HCT116 (cell line): ENCODE results near the gene SLC7A7. TPM values are rescaled to one million over a fixed set of nuclear protein-coding genes. Genes with fewer than 3 reads are reported as not detected.

Experiments used
- ATAC-seq: fragments of 200-7000 bp; cut with Tn5 transposase; 2 replicates; pipeline ENCODE4 v1.9.1; 2020; ENCODE audit warnings: mild to moderate bottlenecking, moderate library complexity
- BruUV-seq: library from RNA; stranded (reverse); fragments of 400-500 nt; replicated peaks from 2 replicates; lab custom pipeline; 2021; lab: Mats Ljungman, UMichigan
- CTCF ChIA-PET: fragments of 300-600 bp; sonication (Branson Sonifier 250); formaldehyde crosslinking; loops from one replicate; lab custom pipeline; 2021; ENCODE audit warnings: antibody characterized with exemption; lab: Charles Lee
- POLR2A ChIA-PET: fragments of 300-600, 350-600 bp; sonication (Branson Sonifier 250); formaldehyde crosslinking; loops from one replicate; lab custom pipeline; 2021; ENCODE audit warnings: antibody characterized with exemption; lab: Charles Lee
- RAD21 ChIA-PET, 2 experiments: fragments of 300-600 bp; sonication (Branson Sonifier 250); formaldehyde crosslinking; loops; one replicate each; lab custom pipeline; 2023; ENCODE audit warnings: low total read pairs in 2 of 2; ENCODE audit not compliant: uncharacterized antibody in 2 of 2, unreplicated experiment in 2 of 2, low non-redundant PET in 1 of 2; lab: Charles Lee
- DNase-seq: peaks from one replicate; pipeline ENCODE4 v3.0.0-alpha.2; 2010; ENCODE audit warnings: low read depth, low spot score
- H2AFZ ChIP-seq: fragments of 200-600 bp; shearing (Covaris generic), sonication (generic); 2 replicates; pipeline ENCODE4 v1.6.1; 2017; ENCODE audit warnings: low read depth, mixed run types, mixed read lengths, antibody characterized with exemption, low read length; ENCODE audit not compliant: poor library complexity, severe bottlenecking
- H3K27ac ChIP-seq: 2 replicates; pipeline ENCODE4 v1.5.1; 2012; ENCODE audit warnings: low read depth, low read length
- H3K27me3 ChIP-seq: fragments of 200-600 bp; sonication (generic); 2 replicates; pipeline ENCODE4 v1.6.1; 2016; ENCODE audit warnings: mixed run types, low read length, mixed read lengths; ENCODE audit not compliant: insufficient read depth
- H3K36me3 ChIP-seq, 2 experiments: fragments of 200-500 bp in 1 of 2; fragments of 200-600 bp in 1 of 2; sonication (Bioruptor generic) in 1 of 2; sonication (generic) in 1 of 2; 2 replicates each; pipeline versions ENCODE4 v1.5.1 to v1.6.1; 2014 to 2016; ENCODE audit warnings: low read length in 2 of 2, inconsistent platforms in 1 of 2, mixed read lengths in 1 of 2, mixed run types in 1 of 2; ENCODE audit not compliant: insufficient read depth in 2 of 2, control insufficient read depth in 1 of 2
- H3K4me1 ChIP-seq, 2 experiments: fragments of 200-600 bp in 1 of 2; sonication (generic) in 1 of 2; 2 replicates each; pipeline versions ENCODE4 v1.5.1 to v1.6.1; 2012 to 2017; ENCODE audit warnings: low read length in 2 of 2, inconsistent platforms in 1 of 2, mild to moderate bottlenecking in 1 of 2, mixed read lengths in 1 of 2, mixed run types in 1 of 2, moderate library complexity in 1 of 2; ENCODE audit not compliant: insufficient read depth in 2 of 2, control insufficient read depth in 1 of 2
- H3K4me2 ChIP-seq: fragments of 200-600 bp; sonication (generic); 2 replicates; pipeline ENCODE4 v1.6.1; 2017; ENCODE audit warnings: mixed run types, low read length, mixed read lengths
- H3K4me3 ChIP-seq, 2 experiments: fragments of 200-600 bp in 1 of 2; sonication (generic) in 1 of 2; replicated peaks in 1 of 2; 2 replicates each; pipeline ENCODE4 v1.5.1; 2011 to 2016; ENCODE audit warnings: low read length in 2 of 2, control low read depth in 1 of 2, low read depth in 1 of 2, mild to moderate bottlenecking in 1 of 2, mixed read lengths in 1 of 2, mixed run types in 1 of 2
- H3K79me2 ChIP-seq: fragments of 200-600 bp; sonication (generic); 2 replicates; pipeline ENCODE4 v1.6.1; 2017; ENCODE audit warnings: mild to moderate bottlenecking, mixed run types, low read length, moderate library complexity, mixed read lengths; ENCODE audit not compliant: insufficient read depth
- H3K9ac ChIP-seq: fragments of 200-600 bp; sonication (generic); 2 replicates; pipeline ENCODE4 v1.6.1; 2016; ENCODE audit warnings: low read length, mixed read lengths
- H3K9me2 ChIP-seq: fragments of 200-600 bp; sonication (generic), shearing (Covaris generic); 2 replicates; pipeline ENCODE4 v1.6.1; 2017; ENCODE audit warnings: mixed run types, mild to moderate bottlenecking, moderate library complexity; ENCODE audit not compliant: insufficient read depth
- H3K9me3 ChIP-seq, 2 experiments: fragments of 200-500 bp in 1 of 2; fragments of 200-600 bp in 1 of 2; sonication (Bioruptor generic) in 1 of 2; sonication (generic) in 1 of 2; 2 replicates each; pipeline ENCODE4 v1.6.1; 2014 to 2017; ENCODE audit warnings: low read length in 2 of 2, mixed read lengths in 2 of 2, inconsistent platforms in 1 of 2, low read depth in 1 of 2, mild to moderate bottlenecking in 1 of 2, mixed run types in 1 of 2, moderate library complexity in 1 of 2; ENCODE audit not compliant: control insufficient read depth in 1 of 2, insufficient read depth in 1 of 2
- H4K20me1 ChIP-seq: fragments of 200-600 bp; sonication (generic), shearing (Covaris generic); 2 replicates; pipeline ENCODE4 v1.6.1; 2017; ENCODE audit warnings: mixed run types, mild to moderate bottlenecking, moderate library complexity; ENCODE audit not compliant: insufficient read depth
- CBX3 ChIP-seq: IDR thresholded peaks from 2 replicates; pipeline ENCODE4 v1.6.1; 2012; ENCODE audit warnings: low read depth
- CEBPB ChIP-seq: IDR thresholded peaks from 2 replicates; pipeline ENCODE4 v1.6.1; 2012; ENCODE audit warnings: low read depth
- CTCF ChIP-seq, 3 experiments: fragments of 200-600 bp in 1 of 3; sonication (generic) in 1 of 3; IDR thresholded peaks in 2 of 3; conservative IDR thresholded peaks in 1 of 3; 2 replicates each; pipeline ENCODE4 v1.5.1; 2012 to 2017; ENCODE audit warnings: low read depth in 2 of 3, low read length in 2 of 3, antibody characterized with exemption in 1 of 3, borderline replicate concordance in 1 of 3, control low read depth in 1 of 3, mild to moderate bottlenecking in 1 of 3, mixed read lengths in 1 of 3, mixed run types in 1 of 3, moderate library complexity in 1 of 3; ENCODE audit not compliant: insufficient read depth in 1 of 3
- EGR1 ChIP-seq: IDR thresholded peaks from 2 replicates; pipeline ENCODE4 v1.6.1; 2012; ENCODE audit warnings: low read depth
- ELF1 ChIP-seq: IDR thresholded peaks from 2 replicates; pipeline ENCODE4 v1.6.1; 2012; ENCODE audit warnings: low read depth, borderline replicate concordance
- EZH2 ChIP-seq: fragments of 200-600 bp; sonication (generic); IDR thresholded peaks from 2 replicates; pipeline ENCODE4 v1.6.1; 2017; ENCODE audit warnings: antibody characterized with exemption, mixed run types
- FOSL1 ChIP-seq: IDR thresholded peaks from 2 replicates; pipeline ENCODE4 v1.6.1; 2012; ENCODE audit warnings: low read depth
- JUND ChIP-seq: IDR thresholded peaks from 2 replicates; pipeline ENCODE4 v1.6.1; 2012
- MAX ChIP-seq: IDR thresholded peaks from 2 replicates; pipeline ENCODE4 v1.6.1; 2012
- POLR2A ChIP-seq: IDR thresholded peaks from 2 replicates; pipeline ENCODE4 v1.7.0; 2011; ENCODE audit warnings: borderline replicate concordance; ENCODE audit not compliant: insufficient read depth, insufficient read length; ENCODE audit errors: extremely low read depth
- POLR2AphosphoS5 ChIP-seq: IDR thresholded peaks from 2 replicates; pipeline ENCODE4 v1.6.1; 2011; ENCODE audit warnings: mild to moderate bottlenecking, low read depth, low read length, moderate library complexity
- SIN3A ChIP-seq: IDR thresholded peaks from 2 replicates; pipeline ENCODE4 v1.6.1; 2012; ENCODE audit warnings: low read depth
- SRF ChIP-seq: IDR thresholded peaks from 2 replicates; pipeline ENCODE4 v1.6.1; 2012; ENCODE audit warnings: low read depth
- YY1 ChIP-seq: IDR thresholded peaks from 2 replicates; pipeline ENCODE4 v1.6.1; 2011; ENCODE audit warnings: low read length, low read depth, moderate library complexity, mild to moderate bottlenecking; ENCODE audit not compliant: insufficient replicate concordance; ENCODE audit errors: extremely low read depth
- ZFX ChIP-seq: fragments of 450-650 bp; IDR thresholded peaks from 2 replicates; pipeline ENCODE4 v1.6.1; 2017
- ZNF274 ChIP-seq: fragments of 200-500 bp; sonication (Bioruptor generic); IDR thresholded peaks from 2 replicates; pipeline ENCODE4 v1.6.1; 2014; ENCODE audit warnings: mild to moderate bottlenecking, low read depth, low read length, inconsistent platforms
- intact Hi-C: fragments of 100-400 bp; cut with micrococcal nuclease; formaldehyde crosslinking; loops from 2 replicates; pipeline ENCODE4 v1.10.0; 2022
- total RNA-seq: library from RNA; stranded (reverse); gene quantifications from one replicate; pipeline ENCODE4 v1.2.1, GENCODE V29; 2021; ENCODE audit not compliant: unreplicated experiment
- TF ChIP-seq, protein P1 (sequence below): IDR thresholded peaks from 2 replicates; pipeline ENCODE4 v1.6.1; 2012

The SLC7A7 gene
- total RNA-seq, 1 experiment from 2014 or later = 0.27 TPM

DNA sequence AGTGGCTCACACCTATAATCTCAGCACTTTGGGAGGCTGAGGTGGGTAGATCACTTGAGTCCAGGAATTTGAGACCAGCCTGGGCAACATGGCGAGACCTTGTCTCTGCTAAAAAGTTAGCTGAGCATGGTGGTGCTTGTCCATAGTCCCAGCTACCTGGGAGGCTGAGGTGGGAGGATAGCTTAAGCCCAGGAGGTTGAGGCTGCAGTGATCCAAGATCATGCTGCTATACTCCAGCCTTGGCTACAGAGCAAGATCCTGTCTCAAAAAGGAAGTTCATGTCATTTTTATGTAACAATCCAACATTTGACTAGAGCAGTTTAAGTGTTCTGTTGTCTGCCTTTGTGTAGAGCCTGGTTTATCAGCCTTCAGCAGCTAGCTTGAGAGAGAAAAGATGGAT is 42.5 kb downstream of the SLC7A7 start (continued):
- no peak for TF ChIP-seq CTCF (IDR thresholded peaks at IDR 0.05 in 2 of 3, conservative IDR thresholded peaks at IDR 0.05 in 1 of 3; ENCODE audit: borderline replicate concordance in 1 of 3, insufficient read depth in 1 of 3, low read depth in 2 of 3, low read length in 2 of 3)
- TF ChIP-seq JUND = no peak
- no peak for TF ChIP-seq ELF1
- TF ChIP-seq, protein P1, sequence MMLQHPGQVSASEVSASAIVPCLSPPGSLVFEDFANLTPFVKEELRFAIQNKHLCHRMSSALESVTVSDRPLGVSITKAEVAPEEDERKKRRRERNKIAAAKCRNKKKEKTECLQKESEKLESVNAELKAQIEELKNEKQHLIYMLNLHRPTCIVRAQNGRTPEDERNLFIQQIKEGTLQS = no peak
- TF ChIP-seq ZNF274 = no peak
- TF ChIP-seq CEBPB = no peak
- TF ChIP-seq, all 23 proteins: peak for 0

GRCh38 chr14:22770481-22771187 is 44.6 kb downstream of the SLC7A7 start:
- peaks cover 37 to 46% of the 10 kb centered on the region in 2 experiments for H3K36me3 ChIP-seq
- no peak for DNase-seq
- CTCF ChIA-PET = no interaction called here
- H3K9me3 ChIP-seq = no peaks in the 10 kb centered on the region
- H3K27me3 ChIP-seq = no peaks in the 10 kb centered on the region
- no peaks in the 10 kb centered on the region for H3K9me2 ChIP-seq
- BruUV-seq = no TSS peak
- intact Hi-C loops = no loop called here
- RAD21 ChIA-PET = no interaction called here
- POLR2A ChIA-PET = no interaction called here
- no peak overlapping the region for H2AFZ ChIP-seq
- peaks cover 32% of the 10 kb centered on the region for H3K79me2 ChIP-seq
- peaks cover 4 to 16% of the 10 kb centered on the region in 2 experiments; a peak in 3 of 4 replicates for H3K4me1 ChIP-seq
- H4K20me1 ChIP-seq = no peaks in the 10 kb centered on the region
- no peak overlapping the region for H3K4me3 ChIP-seq
- H3K27ac ChIP-seq = no peak overlapping the region
- no peak for ATAC-seq
- TF ChIP-seq ZNF274 (no peak), EGR1 (no peak), SIN3A (no peak), CEBPB (no peak), YY1 (no peak), EZH2 (no peak), MAX (no peak), POLR2A (no peak), ZFX (no peak), CTCF (IDR thresholded peaks at IDR 0.05 in 2 of 3, conservative IDR thresholded peaks at IDR 0.05 in 1 of 3; ENCODE audit: borderline replicate concordance in 1 of 3, insufficient read depth in 1 of 3, low read depth in 2 of 3, low read length in 2 of 3) (no peak), POLR2AphosphoS5 (no peak), CBX3 (no peak), FOSL1 (no peak), SRF (no peak)
- H3K4me2 ChIP-seq = no peak overlapping the region
- H3K9ac ChIP-seq = no peak overlapping the region
